Smooth muscle cell (in vitro differentiated cells): ENCODE measurements around the gene LUC7L3. TPM values are rescaled to one million over a fixed set of nuclear protein-coding genes. Genes with fewer than 3 reads are reported as not detected.

Source experiments
- DNase-seq: peaks from one replicate; lab custom pipeline; 2025; ENCODE audit not compliant: unreplicated experiment; lab: John Stamatoyannopoulos, UW
- H2AFZ ChIP-seq: fragments of 200-600 bp; sonication (generic); 2 replicates; pipeline ENCODE4 v1.6.0; 2016; ENCODE audit warnings: antibody characterized with exemption, low read depth, mild to moderate bottlenecking
- H3F3A ChIP-seq: fragments of 200-600 bp; sonication (generic); 2 replicates; pipeline ENCODE4 v1.6.0; 2017; ENCODE audit warnings: antibody characterized with exemption, low read depth
- H3K27ac ChIP-seq: fragments of 200-600 bp; sonication (generic); 2 replicates; pipeline ENCODE4 v1.5.1; 2016; ENCODE audit warnings: low read depth, mild to moderate bottlenecking
- H3K27me3 ChIP-seq: fragments of 200-600 bp; sonication (generic); 2 replicates; pipeline ENCODE4 v1.6.1; 2016; ENCODE audit warnings: low read depth, mild to moderate bottlenecking
- H3K36me3 ChIP-seq: fragments of 200-600 bp; sonication (generic); 2 replicates; pipeline ENCODE4 v1.5.1; 2016; ENCODE audit warnings: low read depth
- H3K4me1 ChIP-seq: fragments of 200-600 bp; sonication (generic); 2 replicates; pipeline ENCODE4 v1.5.1; 2016; ENCODE audit warnings: low read depth
- H3K4me2 ChIP-seq: fragments of 200-600 bp; sonication (generic); 2 replicates; pipeline ENCODE4 v1.6.0; 2016; ENCODE audit warnings: mild to moderate bottlenecking
- H3K4me3 ChIP-seq: fragments of 200-600 bp; sonication (generic); 2 replicates; pipeline ENCODE4 v1.5.1; 2016; ENCODE audit warnings: mild to moderate bottlenecking
- H3K79me2 ChIP-seq: fragments of 200-600 bp; sonication (generic); 2 replicates; pipeline ENCODE4 v1.6.0; 2016; ENCODE audit warnings: low read depth, mild to moderate bottlenecking
- H3K9ac ChIP-seq: fragments of 200-600 bp; sonication (generic); 2 replicates; pipeline ENCODE4 v1.6.0; 2016; ENCODE audit warnings: low read depth
- H3K9me3 ChIP-seq: fragments of 200-600 bp; sonication (generic); replicated peaks from 2 replicates; pipeline ENCODE4 v1.5.1; 2016; ENCODE audit warnings: low read depth
- H4K20me1 ChIP-seq: fragments of 200-600 bp; sonication (generic); 2 replicates; pipeline ENCODE4 v1.6.0; 2016; ENCODE audit warnings: low read depth
- WGBS: methylation state at CpG from one replicate; pipeline ENCODE4 v1.1.7; 2016; ENCODE audit warnings: low lambda C conversion rate; 5-methylcytosine and 5-hydroxymethylcytosine counted together
- polyA plus RNA-seq: library from polyadenylated mRNA; unstranded; fragments of >200 nt; fragmentation: Nextera tagmentation; extraction: Ambion mirVana; gene quantifications from 2 replicates; pipeline ENCODE4 v1.2.1, GENCODE V29; 2016
- total RNA-seq: library from RNA; depleted of rRNA; stranded (reverse); fragments of >200 nt; gene quantifications from 2 replicates; pipeline ENCODE4 v1.2.3, GENCODE V29; 2014
- TF ChIP-seq, protein P1 (sequence below): fragments of 200-600 bp; sonication (generic); IDR thresholded peaks from 2 replicates; pipeline ENCODE4 v1.5.1; 2017; ENCODE audit warnings: borderline replicate concordance, mild to moderate bottlenecking, antibody characterized with exemption; ENCODE audit not compliant: insufficient read depth, poor library complexity, severe bottlenecking

LUC7L3 gene
- total and polyA plus RNA-seq, 2 experiments from 2014 or later = 75.9 to 77.8 TPM

DNA sequence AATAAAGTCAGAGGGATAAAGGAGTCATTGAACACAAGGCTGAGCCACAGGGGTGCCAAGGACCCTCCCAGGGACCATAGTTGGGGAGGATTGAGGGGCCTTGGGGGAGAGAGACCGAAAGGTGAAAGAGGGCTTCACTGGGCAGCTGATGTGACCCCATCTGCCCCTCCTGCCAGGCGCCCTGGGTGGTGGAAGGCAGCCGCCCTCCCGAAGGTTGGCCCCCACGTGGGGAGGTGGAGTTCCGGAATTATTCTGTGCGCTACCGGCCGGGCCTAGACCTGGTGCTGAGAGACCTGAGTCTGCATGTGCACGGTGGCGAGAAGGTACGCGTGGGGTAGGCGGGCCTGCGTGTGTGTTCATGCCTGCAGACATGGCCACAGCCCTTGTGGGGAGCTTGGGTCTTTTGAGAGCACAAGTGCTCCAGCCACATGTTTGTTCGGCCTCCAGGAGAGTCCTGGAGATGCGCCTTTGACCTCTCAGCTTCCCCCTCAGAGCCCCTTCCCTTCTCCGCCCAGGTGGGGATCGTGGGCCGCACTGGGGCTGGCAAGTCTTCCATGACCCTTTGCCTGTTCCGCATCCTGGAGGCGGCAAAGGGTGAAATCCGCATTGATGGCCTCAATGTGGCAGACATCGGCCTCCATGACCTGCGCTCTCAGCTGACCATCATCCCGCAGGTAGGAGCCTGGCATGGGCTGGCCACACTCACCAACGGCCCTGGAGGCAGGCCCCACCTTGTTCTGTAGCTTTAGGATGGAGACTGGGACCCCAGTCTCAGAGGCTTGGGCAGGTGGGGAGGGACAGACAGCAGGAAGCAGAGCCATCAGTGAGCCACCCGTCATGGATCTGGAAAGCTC is 35.7 kb upstream of the LUC7L3 start:
- no peaks in the 10 kb centered on the region for H3K27me3 ChIP-seq
- 96% methylated on average over 27 of the region's 28 CpGs for WGBS

DNA sequence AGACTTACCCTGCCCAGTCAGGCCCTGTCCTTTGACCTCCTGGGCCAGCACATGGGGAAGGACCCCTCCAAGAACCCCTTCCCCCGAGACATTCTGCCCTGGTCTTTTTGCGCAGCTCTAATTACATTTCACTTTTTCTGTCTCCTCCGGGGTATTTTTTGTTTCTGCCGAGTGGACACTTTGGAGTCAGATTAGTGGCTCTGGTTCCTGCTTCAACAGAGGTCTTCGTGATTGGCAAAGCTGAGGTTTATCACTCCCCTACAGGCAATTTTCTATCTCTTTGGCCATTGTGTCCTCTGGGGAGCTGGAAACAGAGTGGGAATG is 35.2 kb upstream of the LUC7L3 start:
- DNase-seq = no peak
- H3F3A ChIP-seq = no peaks in the 10 kb centered on the region
- H3K27me3 ChIP-seq = no peaks in the 10 kb centered on the region
- H3K27ac ChIP-seq = no peak overlapping the region
- H3K9me3 ChIP-seq = no peaks in the 10 kb centered on the region
- no peak overlapping the region for H3K4me3 ChIP-seq
- H3K36me3 ChIP-seq = no peaks in the 10 kb centered on the region
- H4K20me1 ChIP-seq = no peaks in the 10 kb centered on the region
- no peaks in the 10 kb centered on the region for H3K79me2 ChIP-seq
- H3K9ac ChIP-seq = no peak overlapping the region
- no peak overlapping the region for H2AFZ ChIP-seq
- no peak overlapping the region for H3K4me2 ChIP-seq
- WGBS = 91% methylated on average over 5 of the region's 5 CpGs
- TF ChIP-seq, protein P1, sequence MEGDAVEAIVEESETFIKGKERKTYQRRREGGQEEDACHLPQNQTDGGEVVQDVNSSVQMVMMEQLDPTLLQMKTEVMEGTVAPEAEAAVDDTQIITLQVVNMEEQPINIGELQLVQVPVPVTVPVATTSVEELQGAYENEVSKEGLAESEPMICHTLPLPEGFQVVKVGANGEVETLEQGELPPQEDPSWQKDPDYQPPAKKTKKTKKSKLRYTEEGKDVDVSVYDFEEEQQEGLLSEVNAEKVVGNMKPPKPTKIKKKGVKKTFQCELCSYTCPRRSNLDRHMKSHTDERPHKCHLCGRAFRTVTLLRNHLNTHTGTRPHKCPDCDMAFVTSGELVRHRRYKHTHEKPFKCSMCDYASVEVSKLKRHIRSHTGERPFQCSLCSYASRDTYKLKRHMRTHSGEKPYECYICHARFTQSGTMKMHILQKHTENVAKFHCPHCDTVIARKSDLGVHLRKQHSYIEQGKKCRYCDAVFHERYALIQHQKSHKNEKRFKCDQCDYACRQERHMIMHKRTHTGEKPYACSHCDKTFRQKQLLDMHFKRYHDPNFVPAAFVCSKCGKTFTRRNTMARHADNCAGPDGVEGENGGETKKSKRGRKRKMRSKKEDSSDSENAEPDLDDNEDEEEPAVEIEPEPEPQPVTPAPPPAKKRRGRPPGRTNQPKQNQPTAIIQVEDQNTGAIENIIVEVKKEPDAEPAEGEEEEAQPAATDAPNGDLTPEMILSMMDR = no peak
- peaks cover 14% of the 10 kb centered on the region for H3K4me1 ChIP-seq

More for the DNA sequence above, 35.7 kb upstream of the LUC7L3 start:
- DNase-seq = no peak
- Histone ChIP-seq H3K4me1 (peaks cover 11% of the 10 kb centered on the region), H2AFZ (no peak overlapping the region), H3K79me2 (no peaks in the 10 kb centered on the region), H3K9ac (no peak overlapping the region), H3K36me3 (no peaks in the 10 kb centered on the region), H3K4me3 (no peak overlapping the region), H3K27ac (no peak overlapping the region), H4K20me1 (no peaks in the 10 kb centered on the region), H3K9me3 (no peaks in the 10 kb centered on the region), H3K4me2 (no peak overlapping the region), H3F3A (no peaks in the 10 kb centered on the region)
- TF ChIP-seq, protein P1 = no peak

DNA sequence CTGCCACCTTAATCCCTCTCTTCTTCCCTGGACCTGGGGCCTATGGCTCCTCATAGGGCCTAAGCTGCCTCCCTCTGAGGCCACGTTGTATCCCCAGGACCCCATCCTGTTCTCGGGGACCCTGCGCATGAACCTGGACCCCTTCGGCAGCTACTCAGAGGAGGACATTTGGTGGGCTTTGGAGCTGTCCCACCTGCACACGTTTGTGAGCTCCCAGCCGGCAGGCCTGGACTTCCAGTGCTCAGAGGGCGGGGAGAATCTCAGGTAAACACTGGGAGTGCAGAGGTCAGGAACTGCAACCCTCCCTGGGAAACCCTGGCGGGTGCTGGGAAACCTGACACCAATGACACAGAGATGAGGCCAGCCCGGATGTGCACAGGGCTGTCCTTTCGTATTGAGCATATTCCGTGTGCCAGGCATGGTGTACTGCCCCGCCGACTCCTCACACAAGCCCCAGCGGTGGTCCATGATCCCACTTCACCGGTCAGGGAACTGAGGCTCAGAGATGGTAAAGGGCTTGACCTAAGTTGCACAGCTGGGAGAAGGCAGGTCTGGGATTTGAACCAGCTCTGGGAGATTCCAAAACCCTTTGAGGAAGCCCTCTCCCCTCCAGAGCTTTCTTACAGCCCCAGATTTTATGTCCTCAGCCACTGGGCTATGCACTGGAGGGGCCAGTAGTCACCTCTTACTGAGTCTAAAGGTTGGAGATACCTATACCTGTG is 34.6 kb upstream of the LUC7L3 start:
- TF ChIP-seq, protein P1 = no peak
- H3K27ac ChIP-seq = no peak overlapping the region
- H4K20me1 ChIP-seq = no peaks in the 10 kb centered on the region
- H3K9ac ChIP-seq = no peak overlapping the region
- H3K79me2 ChIP-seq = no peaks in the 10 kb centered on the region
- no peak overlapping the region for H3K4me2 ChIP-seq
- no peak overlapping the region for H3K4me3 ChIP-seq
- no peak overlapping the region for H2AFZ ChIP-seq
- no peaks in the 10 kb centered on the region for H3F3A ChIP-seq
- no peaks in the 10 kb centered on the region for H3K9me3 ChIP-seq
- peaks cover 19% of the 10 kb centered on the region for H3K4me1 ChIP-seq
- WGBS = 83% methylated on average over 15 of the region's 15 CpGs
- DNase-seq = no peak
- H3K36me3 ChIP-seq = no peaks in the 10 kb centered on the region
- H3K27me3 ChIP-seq = no peaks in the 10 kb centered on the region
